Measurements from ENCODE around the gene MCF2L.

GRCh38 chr13:113145911-113146598 lies 177.0 kb downstream of the MCF2L start:
- TF ChIP-seq, protein P1, sequence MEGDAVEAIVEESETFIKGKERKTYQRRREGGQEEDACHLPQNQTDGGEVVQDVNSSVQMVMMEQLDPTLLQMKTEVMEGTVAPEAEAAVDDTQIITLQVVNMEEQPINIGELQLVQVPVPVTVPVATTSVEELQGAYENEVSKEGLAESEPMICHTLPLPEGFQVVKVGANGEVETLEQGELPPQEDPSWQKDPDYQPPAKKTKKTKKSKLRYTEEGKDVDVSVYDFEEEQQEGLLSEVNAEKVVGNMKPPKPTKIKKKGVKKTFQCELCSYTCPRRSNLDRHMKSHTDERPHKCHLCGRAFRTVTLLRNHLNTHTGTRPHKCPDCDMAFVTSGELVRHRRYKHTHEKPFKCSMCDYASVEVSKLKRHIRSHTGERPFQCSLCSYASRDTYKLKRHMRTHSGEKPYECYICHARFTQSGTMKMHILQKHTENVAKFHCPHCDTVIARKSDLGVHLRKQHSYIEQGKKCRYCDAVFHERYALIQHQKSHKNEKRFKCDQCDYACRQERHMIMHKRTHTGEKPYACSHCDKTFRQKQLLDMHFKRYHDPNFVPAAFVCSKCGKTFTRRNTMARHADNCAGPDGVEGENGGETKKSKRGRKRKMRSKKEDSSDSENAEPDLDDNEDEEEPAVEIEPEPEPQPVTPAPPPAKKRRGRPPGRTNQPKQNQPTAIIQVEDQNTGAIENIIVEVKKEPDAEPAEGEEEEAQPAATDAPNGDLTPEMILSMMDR (IDR thresholded peaks at IDR 0.05; ENCODE audit: low read length), result no peak
- no peak for TF ChIP-seq EZH2 (optimal IDR thresholded peaks at IDR 0.05; ENCODE audit: low read depth, low read length)
